B cell (primary cell): ENCODE data around the gene PDCD6IP.

ENCODE experiments used
- EZH2 ChIP-seq: IDR thresholded peaks from 2 replicates; pipeline ENCODE4 v1.6.1; 2012; ENCODE audit warnings: borderline replicate concordance, low read depth, mild to moderate bottlenecking, moderate library complexity, low read length; ENCODE audit not compliant: insufficient read depth, poor library complexity, severe bottlenecking
- TF ChIP-seq, protein P1 (sequence below): fragments of 200-600 bp; IDR thresholded peaks from one replicate; pipeline ENCODE4 v1.8.0; 2022; ENCODE audit warnings: antibody characterized with exemption, mild to moderate bottlenecking

GRCh38 chr3:33895658-33896057 is 97.2 kb downstream of the PDCD6IP start:
- TF ChIP-seq, protein P1, sequence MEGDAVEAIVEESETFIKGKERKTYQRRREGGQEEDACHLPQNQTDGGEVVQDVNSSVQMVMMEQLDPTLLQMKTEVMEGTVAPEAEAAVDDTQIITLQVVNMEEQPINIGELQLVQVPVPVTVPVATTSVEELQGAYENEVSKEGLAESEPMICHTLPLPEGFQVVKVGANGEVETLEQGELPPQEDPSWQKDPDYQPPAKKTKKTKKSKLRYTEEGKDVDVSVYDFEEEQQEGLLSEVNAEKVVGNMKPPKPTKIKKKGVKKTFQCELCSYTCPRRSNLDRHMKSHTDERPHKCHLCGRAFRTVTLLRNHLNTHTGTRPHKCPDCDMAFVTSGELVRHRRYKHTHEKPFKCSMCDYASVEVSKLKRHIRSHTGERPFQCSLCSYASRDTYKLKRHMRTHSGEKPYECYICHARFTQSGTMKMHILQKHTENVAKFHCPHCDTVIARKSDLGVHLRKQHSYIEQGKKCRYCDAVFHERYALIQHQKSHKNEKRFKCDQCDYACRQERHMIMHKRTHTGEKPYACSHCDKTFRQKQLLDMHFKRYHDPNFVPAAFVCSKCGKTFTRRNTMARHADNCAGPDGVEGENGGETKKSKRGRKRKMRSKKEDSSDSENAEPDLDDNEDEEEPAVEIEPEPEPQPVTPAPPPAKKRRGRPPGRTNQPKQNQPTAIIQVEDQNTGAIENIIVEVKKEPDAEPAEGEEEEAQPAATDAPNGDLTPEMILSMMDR, result no peak
- no peak for TF ChIP-seq EZH2
